A673 (cell line): ENCODE data around the gene KCNH8. TPM values are rescaled to one million over a fixed set of nuclear protein-coding genes. Genes with fewer than 3 reads are reported as not detected.

Experiments
- BruUV-seq: library from RNA; stranded (reverse); fragments of 400-500 nt; replicated peaks from 2 replicates; lab custom pipeline; 2021; lab: Mats Ljungman, UMichigan
- CTCF ChIA-PET: fragments of 300-600 bp; sonication (Branson Sonifier 250); formaldehyde crosslinking; loops from one replicate; lab custom pipeline; 2022; ENCODE audit warnings: antibody characterized with exemption; lab: Charles Lee
- POLR2A ChIA-PET: fragments of 300-600 bp; sonication (Branson Sonifier 250); formaldehyde crosslinking; loops from one replicate; lab custom pipeline; 2022; ENCODE audit warnings: antibody characterized with exemption; ENCODE audit not compliant: low non-redundant PET; lab: Charles Lee
- DNase-seq: peaks from one replicate; pipeline ENCODE4 v3.0.0-alpha.2; 2015; ENCODE audit warnings: low spot score
- H3K27ac ChIP-seq: fragments of 200-600 bp; sonication (generic); 2 replicates; pipeline ENCODE4 v1.5.1; 2016; ENCODE audit warnings: mixed run types, low read depth, mild to moderate bottlenecking, mixed read lengths, antibody characterized with exemption, low read length; ENCODE audit not compliant: poor library complexity, severe bottlenecking
- H3K27me3 ChIP-seq: fragments of 200-600 bp; sonication (generic); replicated peaks from 2 replicates; pipeline ENCODE4 v1.6.1; 2017; ENCODE audit warnings: mixed run types, low read depth, mild to moderate bottlenecking, mixed read lengths, antibody characterized with exemption, low read length; ENCODE audit not compliant: insufficient read depth, poor library complexity
- H3K36me3 ChIP-seq: fragments of 200-600 bp; sonication (generic); 2 replicates; pipeline ENCODE4 v1.6.1; 2016; ENCODE audit warnings: mixed run types, mild to moderate bottlenecking, mixed read lengths, antibody characterized with exemption, low read length; ENCODE audit not compliant: insufficient read depth, poor library complexity, severe bottlenecking
- H3K4me1 ChIP-seq: fragments of 200-600 bp; sonication (generic); 2 replicates; pipeline ENCODE4 v1.6.1; 2017; ENCODE audit warnings: mixed run types, mild to moderate bottlenecking, mixed read lengths, antibody characterized with exemption, low read length; ENCODE audit not compliant: insufficient read depth, poor library complexity, severe bottlenecking
- H3K4me3 ChIP-seq: fragments of 200-600 bp; sonication (generic); 2 replicates; pipeline ENCODE4 v1.5.1; 2016; ENCODE audit warnings: low read depth, mixed run types, mild to moderate bottlenecking, mixed read lengths, low read length; ENCODE audit not compliant: poor library complexity, severe bottlenecking
- H3K9me3 ChIP-seq: fragments of 200-600 bp; sonication (generic); 2 replicates; pipeline ENCODE4 v1.6.1; 2016; ENCODE audit warnings: mixed run types, low read depth, mild to moderate bottlenecking, mixed read lengths, antibody characterized with exemption, low read length; ENCODE audit not compliant: poor library complexity, severe bottlenecking
- CTCF ChIP-seq: fragments of 300-800, 200-600 bp; sonication (generic); conservative IDR thresholded peaks from 2 replicates; pipeline ENCODE4 v1.5.1; 2017; ENCODE audit warnings: low read depth, mild to moderate bottlenecking, antibody characterized with exemption, low read length, moderate library complexity, mixed read lengths
- EZH2 ChIP-seq: fragments of 200-600 bp; sonication (generic); IDR thresholded peaks from 2 replicates; pipeline ENCODE4 v1.6.1; 2017; ENCODE audit warnings: borderline replicate concordance, low read depth, mild to moderate bottlenecking, mixed read lengths, antibody characterized with exemption, low read length; ENCODE audit not compliant: poor library complexity, severe bottlenecking
- intact Hi-C: fragments of 100-400 bp; cut with micrococcal nuclease; formaldehyde crosslinking; loops from one replicate; pipeline ENCODE4 v1.10.0; 2022; ENCODE audit not compliant: unreplicated experiment
- total RNA-seq: library from RNA; stranded (reverse); gene quantifications from 2 replicates; pipeline ENCODE4 v1.2.3, GENCODE V29; 2021

KCNH8 gene
- total RNA-seq, 1 experiment from 2014 or later: not detected

- no TSS peak for BruUV-seq
- H3K36me3 ChIP-seq: no peaks in the 10 kb centered on the region
- intact Hi-C loops: no loop called here
Measured at GRCh38 chr3:19151171-19151570, 2.9 kb downstream of the KCNH8 start.

DNA sequence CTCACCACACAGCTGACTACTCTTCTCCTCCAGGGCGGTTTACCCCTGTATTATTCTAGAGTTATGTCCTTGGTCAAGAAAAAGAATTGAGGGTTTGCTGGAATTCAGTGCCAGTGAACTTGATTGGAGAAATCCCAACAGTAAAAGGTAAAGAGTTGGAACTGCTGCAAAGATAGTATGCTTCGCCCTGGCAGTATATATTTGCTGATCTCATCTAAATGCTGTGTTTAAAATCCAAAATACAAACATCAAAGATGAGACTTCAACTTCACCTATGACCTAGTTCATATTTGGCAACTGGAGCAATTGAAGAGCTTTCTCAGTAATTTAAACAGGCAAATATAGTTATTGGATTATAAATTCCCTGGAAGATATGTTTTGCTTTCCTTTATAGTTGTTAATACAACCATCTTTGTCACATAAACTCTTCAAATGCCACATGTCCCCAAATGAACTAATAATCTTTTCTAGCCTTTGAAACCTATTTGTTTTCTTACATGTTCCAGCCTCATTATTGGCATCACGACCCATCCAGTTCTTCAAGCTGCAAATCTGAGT is 6.5 kb downstream of the KCNH8 start:
- BruUV-seq: no TSS peak
- ChIA-PET POLR2A (no interaction called here), CTCF (no interaction called here)
- intact Hi-C loops: no loop called here
- H3K36me3 ChIP-seq: no peaks in the 10 kb centered on the region
- no peak for DNase-seq
- no peak overlapping the region for H3K4me3 ChIP-seq
- peaks cover 1% of the 10 kb centered on the region for H3K27me3 ChIP-seq
- TF ChIP-seq EZH2: no peak
- TF ChIP-seq CTCF: no peak
- no peaks in the 10 kb centered on the region for H3K9me3 ChIP-seq
- H3K4me1 ChIP-seq: no peaks in the 10 kb centered on the region
- no peak overlapping the region for H3K27ac ChIP-seq

More at GRCh38 chr3:19151171-19151570, 2.9 kb downstream of the KCNH8 start:
- H3K27ac ChIP-seq: no peak overlapping the region
- ChIA-PET POLR2A (no interaction called here), CTCF (interaction anchor here (0.7 kb wide), 1 partner anchor 1347 kb away, joined by 3 read pairs; no protein-coding TSS in a partner anchor)
- H3K4me1 ChIP-seq: peaks cover 5% of the 10 kb centered on the region
- no peak for DNase-seq
- H3K27me3 ChIP-seq: peaks cover 15% of the 10 kb centered on the region
- TF ChIP-seq CTCF: no peak
- no peak for TF ChIP-seq EZH2
- H3K4me3 ChIP-seq: no peak overlapping the region
- no peaks in the 10 kb centered on the region for H3K9me3 ChIP-seq

DNA sequence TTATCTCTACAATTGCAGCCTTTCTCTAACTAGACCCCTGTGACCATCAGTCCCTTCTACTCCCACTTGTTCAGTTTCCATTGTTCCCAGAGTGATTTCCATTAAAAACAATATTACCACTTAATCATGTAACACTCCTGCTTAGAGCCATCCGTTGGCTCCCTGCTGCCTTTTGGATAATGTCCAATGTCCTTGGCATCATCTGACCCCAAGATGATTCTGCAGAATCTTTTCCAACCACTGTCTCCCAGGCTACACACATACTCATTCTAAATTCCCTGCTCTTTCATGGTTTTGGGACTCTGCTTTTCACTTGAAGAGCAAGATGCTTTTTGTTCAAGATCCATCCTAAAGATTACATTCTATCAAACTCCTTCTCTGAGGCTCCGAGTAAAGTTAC is 7.1 kb downstream of the KCNH8 start:
- no peak for DNase-seq
- TF ChIP-seq CTCF (no peak), EZH2 (no peak)
- Histone ChIP-seq H3K27ac (no peak overlapping the region), H3K27me3 (no peaks in the 10 kb centered on the region), H3K4me1 (no peaks in the 10 kb centered on the region), H3K36me3 (no peaks in the 10 kb centered on the region), H3K9me3 (no peaks in the 10 kb centered on the region), H3K4me3 (no peak overlapping the region)
- ChIA-PET CTCF (no interaction called here), POLR2A (no interaction called here)
- no TSS peak for BruUV-seq
- intact Hi-C loops: no loop called here
